Tibial nerve (tissue), 4 donors: Measurements from ENCODE around the gene C3orf38. TPM values are rescaled to one million over a fixed set of nuclear protein-coding genes. Genes with fewer than 3 reads are reported as not detected.

Experiments used
- DNase-seq, 2 donors: peaks; one replicate each; pipeline ENCODE4 v3.0.0-alpha.2; 2019; ENCODE audit warnings: low spot score in 2 of 2
- H3K27ac ChIP-seq, 4 donors: fragments of 200-600 bp; sonication (generic) in 3 of 4; one replicate each; pipeline ENCODE4 v1.5.1; 2017 to 2019; ENCODE audit warnings: mild to moderate bottlenecking in 1 of 4
- H3K27me3 ChIP-seq, 2 donors: fragments of 200-600 bp; sonication (generic) in 1 of 2; one replicate each; pipeline versions ENCODE4 v1.5.1 to v1.6.0; 2017 to 2019
- H3K36me3 ChIP-seq, 3 donors: fragments of 200-600 bp; sonication (generic); one replicate each; pipeline ENCODE4 v1.5.1; 2018 to 2019
- H3K4me1 ChIP-seq, 4 donors: fragments of 200-600 bp; sonication (generic) in 3 of 4; one replicate each; pipeline ENCODE4 v1.5.1; 2017 to 2019
- H3K4me3 ChIP-seq, 4 donors: fragments of 200-600 bp; sonication (generic) in 3 of 4; one replicate each; pipeline ENCODE4 v1.5.1; 2017 to 2019; ENCODE audit warnings: mild to moderate bottlenecking in 1 of 4, moderate library complexity in 1 of 4
- H3K9me3 ChIP-seq, 4 donors: fragments of 200-600 bp; sonication (generic) in 3 of 4; one replicate each; pipeline ENCODE4 v1.5.1; 2017 to 2019
- CTCF ChIP-seq, 5 experiments: fragments of 200-600 bp in 3 of 5; fragments of 450-650 bp in 2 of 5; sonication (generic) in 3 of 5; IDR thresholded peaks; one replicate each; pipeline ENCODE4 v1.5.1; 2016 to 2019; ENCODE audit warnings: antibody characterized with exemption in 5 of 5, mild to moderate bottlenecking in 3 of 5, moderate library complexity in 2 of 5
- EP300 ChIP-seq, 2 donors: sonication (generic); formaldehyde crosslinking; IDR thresholded peaks; one replicate each; pipeline ENCODE4 v1.6.1; 2017; ENCODE audit warnings: antibody characterized with exemption in 2 of 2, mild to moderate bottlenecking in 1 of 2
- POLR2A ChIP-seq, 2 donors: fragments of 450-650 bp; IDR thresholded peaks; one replicate each; pipeline ENCODE4 v1.6.1; 2017; ENCODE audit warnings: antibody characterized with exemption in 2 of 2, mild to moderate bottlenecking in 2 of 2, moderate library complexity in 2 of 2
- WGBS, 2 donors: methylation state at CpG; one replicate each; pipeline ENCODE4 v1.1.5; 2018; 5-methylcytosine and 5-hydroxymethylcytosine counted together
- total RNA-seq, 4 donors: library from RNA; depleted of rRNA; stranded (reverse); fragments of >200 nt; gene quantifications; one replicate each; pipeline ENCODE4 v1.1.0, GENCODE V29; 2016

C3orf38 gene
- total RNA-seq, 4 donors from 2014 or later: 20.7 to 25.6 (median 21.6) TPM

- no peaks in the 10 kb centered on the region for H3K4me1 ChIP-seq
- DNase-seq: no peak
- H3K27ac ChIP-seq: no peak overlapping the region
- H3K36me3 ChIP-seq: no peaks in the 10 kb centered on the region
- H3K27me3 ChIP-seq: no peaks in the 10 kb centered on the region
- H3K4me3 ChIP-seq: no peak overlapping the region
- whole genome bisulfite sequencing, 2 donors: 52 to 54% methylated on average over 3 of the region's 3 CpGs
- no peak for TF ChIP-seq EP300 (IDR thresholded peaks at IDR 0.05)
- no peak for TF ChIP-seq POLR2A (IDR thresholded peaks at IDR 0.05)
- no peak for TF ChIP-seq CTCF (IDR thresholded peaks at IDR 0.05)
- peaks cover 0 to under 1% (median 0%) of the 10 kb centered on the region in 4 donors for H3K9me3 ChIP-seq
Observed at GRCh38 chr3:88192631-88193030, 42.9 kb downstream of the C3orf38 start.

GRCh38 chr3:88195951-88196434 is 46.2 kb downstream of the C3orf38 start:
- H3K9me3 ChIP-seq: no peaks in the 10 kb centered on the region
- TF ChIP-seq CTCF (IDR thresholded peaks at IDR 0.05): no peak
- TF ChIP-seq EP300 (IDR thresholded peaks at IDR 0.05): no peak
- TF ChIP-seq POLR2A (IDR thresholded peaks at IDR 0.05): no peak
- H3K4me1 ChIP-seq: no peaks in the 10 kb centered on the region
- 91 to 94% methylated on average over 2 of the region's 2 CpGs for WGBS, 2 donors
- no peak overlapping the region for H3K4me3 ChIP-seq
- no peak overlapping the region for H3K27ac ChIP-seq
- no peaks in the 10 kb centered on the region for H3K27me3 ChIP-seq
- H3K36me3 ChIP-seq: no peaks in the 10 kb centered on the region
- DNase-seq: no peak

- Histone ChIP-seq H3K4me1 (no peaks in the 10 kb centered on the region), H3K27me3 (no peaks in the 10 kb centered on the region), H3K4me3 (no peak overlapping the region), H3K9me3 (no peaks in the 10 kb centered on the region), H3K27ac (no peak overlapping the region), H3K36me3 (no peaks in the 10 kb centered on the region)
- TF ChIP-seq CTCF (IDR thresholded peaks at IDR 0.05) (no peak), EP300 (IDR thresholded peaks at IDR 0.05) (no peak), POLR2A (IDR thresholded peaks at IDR 0.05) (no peak)
- DNase-seq: no peak
- WGBS, 2 donors: 48% methylated on average over 1 of the region's 1 CpG
Observed at GRCh38 chr3:88198121-88198520, 48.4 kb downstream of the C3orf38 start.

- WGBS, 2 donors: 13 to 14% methylated on average over 5 of the region's 5 CpGs
- Histone ChIP-seq H3K27me3 (no peaks in the 10 kb centered on the region), H3K9me3 (no peaks in the 10 kb centered on the region), H3K4me3 (no peak overlapping the region), H3K4me1 (peaks cover 0 to 6% (median 0%) of the 10 kb centered on the region in 4 donors), H3K36me3 (no peaks in the 10 kb centered on the region), H3K27ac (no peak overlapping the region)
- TF ChIP-seq EP300 (IDR thresholded peaks at IDR 0.05) (no peak), CTCF (IDR thresholded peaks at IDR 0.05) (peak; percentile 60 to 82 (median 76)), POLR2A (IDR thresholded peaks at IDR 0.05) (no peak)
- peak; percentile 68 to 93 for DNase-seq
Observed at GRCh38 chr3:88203642-88204055, 53.9 kb downstream of the C3orf38 start.

Other genes with a start within 250 kb of the C3orf38 start
- gene CGGBP1, start 91.0 kb upstream of the C3orf38 start, total RNA-seq: 10 to 100 TPM; 57.3 to 70.6 (median 65.0) TPM
- 10 to 100 TPM; 13.7 to 31.5 (median 15.7) TPM for gene ZNF654, start 90.7 kb upstream of the C3orf38 start, total RNA-seq